Neural cell (in vitro differentiated cells): ENCODE data around the gene COG8. TPM values are rescaled to one million over a fixed set of nuclear protein-coding genes. Genes with fewer than 3 reads are reported as not detected.

Source experiments
- H2AFZ ChIP-seq: fragments of 200-600, 300-800 bp; sonication (generic), shearing (Covaris generic); 2 replicates; pipeline ENCODE4 v1.6.0; 2014; ENCODE audit warnings: low read depth, mild to moderate bottlenecking, antibody characterized with exemption, low read length, moderate library complexity
- H3F3A ChIP-seq: fragments of 200-600 bp; shearing (Covaris generic); 2 replicates; pipeline ENCODE4 v1.6.1; 2016; ENCODE audit warnings: mild to moderate bottlenecking, moderate library complexity, mixed read lengths, antibody characterized with exemption, low read length; ENCODE audit not compliant: insufficient read depth, poor library complexity, severe bottlenecking
- H3K27ac ChIP-seq: fragments of 200-600, 300-800 bp; sonication (generic), shearing (Covaris generic); 2 replicates; pipeline ENCODE4 v1.5.1; 2014; ENCODE audit warnings: mild to moderate bottlenecking, low read length, moderate library complexity
- H3K27me3 ChIP-seq: fragments of 300-800, 200-600 bp; sonication (generic), shearing (Covaris generic); 2 replicates; pipeline ENCODE4 v1.6.0; 2014; ENCODE audit warnings: mild to moderate bottlenecking, low read depth, low read length, moderate library complexity; ENCODE audit not compliant: insufficient read depth
- H3K36me3 ChIP-seq: fragments of 300-800, 200-600 bp; sonication (generic), shearing (Covaris generic); 2 replicates; pipeline ENCODE4 v1.5.1; 2014; ENCODE audit warnings: mild to moderate bottlenecking, antibody characterized with exemption, low read length, moderate library complexity; ENCODE audit not compliant: insufficient read depth
- H3K4me2 ChIP-seq: fragments of 300-800, 200-600 bp; sonication (generic), shearing (Covaris generic); 2 replicates; pipeline ENCODE4 v1.6.0; 2014; ENCODE audit warnings: mild to moderate bottlenecking, low read length
- H3K4me3 ChIP-seq: fragments of 300-800, 200-600 bp; sonication (generic), shearing (Covaris generic); 2 replicates; pipeline ENCODE4 v1.5.1; 2014; ENCODE audit warnings: mild to moderate bottlenecking, low read length, moderate library complexity
- H3K79me2 ChIP-seq: fragments of 200-600 bp; shearing (Covaris generic); replicated peaks from 2 replicates; pipeline ENCODE4 v1.6.0; 2014; ENCODE audit warnings: mild to moderate bottlenecking, low read length, moderate library complexity; ENCODE audit not compliant: insufficient read depth
- H3K9ac ChIP-seq: fragments of 300-800, 200-600 bp; sonication (generic), shearing (Covaris generic); 2 replicates; pipeline ENCODE4 v1.6.1; 2016; ENCODE audit warnings: mild to moderate bottlenecking, low read length, mixed read lengths
- H3K9me2 ChIP-seq: fragments of 200-600 bp; shearing (Covaris generic); 2 replicates; pipeline ENCODE4 v1.6.1; 2016; ENCODE audit warnings: mild to moderate bottlenecking, low read length, mixed read lengths; ENCODE audit not compliant: insufficient read depth
- H3K9me3 ChIP-seq: fragments of 200-600, 300-800 bp; sonication (generic), shearing (Covaris generic); 2 replicates; pipeline ENCODE4 v1.6.1; 2016; ENCODE audit warnings: mild to moderate bottlenecking, mixed run types, low read length, moderate library complexity, mixed read lengths
- H4K20me1 ChIP-seq: fragments of 200-600 bp; shearing (Covaris generic); 2 replicates; pipeline ENCODE4 v1.6.1; 2016; ENCODE audit warnings: mild to moderate bottlenecking, mixed run types; ENCODE audit not compliant: insufficient read depth
- EP300 ChIP-seq: fragments of 450-650 bp; conservative IDR thresholded peaks from 2 replicates; pipeline ENCODE4 v1.6.1; 2014; ENCODE audit warnings: antibody characterized with exemption, mild to moderate bottlenecking, moderate library complexity; ENCODE audit not compliant: poor library complexity, severe bottlenecking
- EZH2 ChIP-seq: fragments of 200-600, 300-800 bp; shearing (Covaris generic), sonication (generic); IDR thresholded peaks from 2 replicates; pipeline ENCODE4 v1.6.1; 2014; ENCODE audit warnings: antibody characterized with exemption, low read length, borderline replicate concordance, mild to moderate bottlenecking; ENCODE audit not compliant: insufficient read depth, poor library complexity, severe bottlenecking
- MXI1 ChIP-seq: fragments of 450-650 bp; conservative IDR thresholded peaks from 2 replicates; pipeline ENCODE4 v1.6.1; 2014; ENCODE audit warnings: antibody characterized with exemption, mild to moderate bottlenecking; ENCODE audit not compliant: poor library complexity, severe bottlenecking
- POLR2AphosphoS5 ChIP-seq: IDR thresholded peaks from 2 replicates; pipeline ENCODE4 v1.6.1; 2012
- RAD21 ChIP-seq: fragments of 450-650 bp; conservative IDR thresholded peaks from 2 replicates; pipeline ENCODE4 v1.6.1; 2014; ENCODE audit warnings: antibody characterized with exemption, mild to moderate bottlenecking, moderate library complexity
- SMC3 ChIP-seq: fragments of 450-650 bp; conservative IDR thresholded peaks from 2 replicates; pipeline ENCODE4 v1.6.1; 2014; ENCODE audit warnings: antibody characterized with exemption, mild to moderate bottlenecking, moderate library complexity; ENCODE audit not compliant: poor library complexity
- TAF1 ChIP-seq: IDR thresholded peaks from 2 replicates; pipeline ENCODE4 v1.6.1; 2012; ENCODE audit warnings: low read depth
- polyA plus RNA-seq: library from polyadenylated mRNA; depleted of rRNA; stranded (reverse); fragments of >200 nt; gene quantifications from 2 replicates; pipeline ENCODE4 v1.2.3, GENCODE V29; 2014
- TF ChIP-seq, protein P1 (sequence below): fragments of 450-650 bp; IDR thresholded peaks from 2 replicates; pipeline ENCODE4 v1.5.1; 2014; ENCODE audit warnings: antibody characterized with exemption, mild to moderate bottlenecking, moderate library complexity; ENCODE audit not compliant: poor library complexity, severe bottlenecking
- TF ChIP-seq, protein P2 (sequence below): IDR thresholded peaks from 2 replicates; pipeline ENCODE4 v1.6.1; 2012; ENCODE audit warnings: borderline replicate concordance

COG8 gene
- polyA plus RNA-seq, 1 donor from 2014 or later, result 27.8 TPM

DNA sequence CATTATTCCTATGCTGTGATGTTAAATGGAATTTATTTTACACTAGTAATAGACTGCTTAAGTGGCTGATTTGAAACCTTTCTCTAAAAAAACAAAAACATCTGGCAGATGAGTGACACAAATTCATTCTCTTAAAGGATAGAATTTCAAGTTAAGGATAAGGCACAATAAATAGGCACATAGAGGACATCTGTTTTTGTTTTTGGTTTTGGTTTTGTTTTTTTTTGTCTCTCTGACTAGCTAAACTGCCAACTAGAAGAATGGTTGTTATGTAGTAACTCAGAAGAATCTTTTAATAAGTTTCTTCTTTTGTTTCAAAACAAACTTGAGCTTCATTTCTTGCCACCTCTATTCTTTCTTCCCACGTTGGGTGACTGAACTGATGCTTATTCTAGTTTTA is 33.3 kb downstream of the COG8 start:
- Histone ChIP-seq H3F3A (no peaks in the 10 kb centered on the region), H3K4me2 (no peak overlapping the region), H3K79me2 (no peaks in the 10 kb centered on the region), H3K9ac (no peak overlapping the region), H2AFZ (no peak overlapping the region), H3K4me3 (no peak overlapping the region), H3K27me3 (no peaks in the 10 kb centered on the region), H3K36me3 (no peaks in the 10 kb centered on the region), H4K20me1 (no peaks in the 10 kb centered on the region), H3K27ac (no peak overlapping the region), H3K9me3 (no peaks in the 10 kb centered on the region), H3K9me2 (no peaks in the 10 kb centered on the region)
- no peak for TF ChIP-seq EP300
- TF ChIP-seq, protein P1, sequence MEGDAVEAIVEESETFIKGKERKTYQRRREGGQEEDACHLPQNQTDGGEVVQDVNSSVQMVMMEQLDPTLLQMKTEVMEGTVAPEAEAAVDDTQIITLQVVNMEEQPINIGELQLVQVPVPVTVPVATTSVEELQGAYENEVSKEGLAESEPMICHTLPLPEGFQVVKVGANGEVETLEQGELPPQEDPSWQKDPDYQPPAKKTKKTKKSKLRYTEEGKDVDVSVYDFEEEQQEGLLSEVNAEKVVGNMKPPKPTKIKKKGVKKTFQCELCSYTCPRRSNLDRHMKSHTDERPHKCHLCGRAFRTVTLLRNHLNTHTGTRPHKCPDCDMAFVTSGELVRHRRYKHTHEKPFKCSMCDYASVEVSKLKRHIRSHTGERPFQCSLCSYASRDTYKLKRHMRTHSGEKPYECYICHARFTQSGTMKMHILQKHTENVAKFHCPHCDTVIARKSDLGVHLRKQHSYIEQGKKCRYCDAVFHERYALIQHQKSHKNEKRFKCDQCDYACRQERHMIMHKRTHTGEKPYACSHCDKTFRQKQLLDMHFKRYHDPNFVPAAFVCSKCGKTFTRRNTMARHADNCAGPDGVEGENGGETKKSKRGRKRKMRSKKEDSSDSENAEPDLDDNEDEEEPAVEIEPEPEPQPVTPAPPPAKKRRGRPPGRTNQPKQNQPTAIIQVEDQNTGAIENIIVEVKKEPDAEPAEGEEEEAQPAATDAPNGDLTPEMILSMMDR, result no peak
- TF ChIP-seq SMC3, result no peak
- no peak for TF ChIP-seq RAD21
- TF ChIP-seq POLR2AphosphoS5, result no peak
- no peak for TF ChIP-seq TAF1
- no peak for TF ChIP-seq MXI1
- TF ChIP-seq EZH2, result no peak
- TF ChIP-seq, protein P2, sequence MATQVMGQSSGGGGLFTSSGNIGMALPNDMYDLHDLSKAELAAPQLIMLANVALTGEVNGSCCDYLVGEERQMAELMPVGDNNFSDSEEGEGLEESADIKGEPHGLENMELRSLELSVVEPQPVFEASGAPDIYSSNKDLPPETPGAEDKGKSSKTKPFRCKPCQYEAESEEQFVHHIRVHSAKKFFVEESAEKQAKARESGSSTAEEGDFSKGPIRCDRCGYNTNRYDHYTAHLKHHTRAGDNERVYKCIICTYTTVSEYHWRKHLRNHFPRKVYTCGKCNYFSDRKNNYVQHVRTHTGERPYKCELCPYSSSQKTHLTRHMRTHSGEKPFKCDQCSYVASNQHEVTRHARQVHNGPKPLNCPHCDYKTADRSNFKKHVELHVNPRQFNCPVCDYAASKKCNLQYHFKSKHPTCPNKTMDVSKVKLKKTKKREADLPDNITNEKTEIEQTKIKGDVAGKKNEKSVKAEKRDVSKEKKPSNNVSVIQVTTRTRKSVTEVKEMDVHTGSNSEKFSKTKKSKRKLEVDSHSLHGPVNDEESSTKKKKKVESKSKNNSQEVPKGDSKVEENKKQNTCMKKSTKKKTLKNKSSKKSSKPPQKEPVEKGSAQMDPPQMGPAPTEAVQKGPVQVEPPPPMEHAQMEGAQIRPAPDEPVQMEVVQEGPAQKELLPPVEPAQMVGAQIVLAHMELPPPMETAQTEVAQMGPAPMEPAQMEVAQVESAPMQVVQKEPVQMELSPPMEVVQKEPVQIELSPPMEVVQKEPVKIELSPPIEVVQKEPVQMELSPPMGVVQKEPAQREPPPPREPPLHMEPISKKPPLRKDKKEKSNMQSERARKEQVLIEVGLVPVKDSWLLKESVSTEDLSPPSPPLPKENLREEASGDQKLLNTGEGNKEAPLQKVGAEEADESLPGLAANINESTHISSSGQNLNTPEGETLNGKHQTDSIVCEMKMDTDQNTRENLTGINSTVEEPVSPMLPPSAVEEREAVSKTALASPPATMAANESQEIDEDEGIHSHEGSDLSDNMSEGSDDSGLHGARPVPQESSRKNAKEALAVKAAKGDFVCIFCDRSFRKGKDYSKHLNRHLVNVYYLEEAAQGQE, result no peak

- Histone ChIP-seq H2AFZ (no peak overlapping the region), H3K4me3 (no peak overlapping the region), H3K4me2 (no peak overlapping the region), H3K9me2 (no peaks in the 10 kb centered on the region), H3K9ac (no peak overlapping the region), H3K27me3 (no peaks in the 10 kb centered on the region), H3K27ac (no peak overlapping the region), H3K36me3 (no peaks in the 10 kb centered on the region), H3K79me2 (no peaks in the 10 kb centered on the region), H3K9me3 (no peaks in the 10 kb centered on the region), H4K20me1 (no peaks in the 10 kb centered on the region), H3F3A (no peaks in the 10 kb centered on the region)
- TF ChIP-seq SMC3, result no peak
- TF ChIP-seq, protein P1, result no peak
- TF ChIP-seq TAF1, result no peak
- no peak for TF ChIP-seq EZH2
- no peak for TF ChIP-seq MXI1
These were observed 37.1 kb downstream of the COG8 start for GRCh38 chr16:69302301-69302700.
